Esophagus muscularis mucosa (tissue), 4 donors: ENCODE results near the gene SNX3.

Experiments
- EP300 ChIP-seq: sonication (generic); formaldehyde crosslinking; IDR thresholded peaks from one replicate; pipeline ENCODE4 v1.6.1; 2017; ENCODE audit warnings: antibody characterized with exemption
- POLR2A ChIP-seq: fragments of 450-650 bp; IDR thresholded peaks from one replicate; pipeline ENCODE4 v1.6.1; 2017; ENCODE audit warnings: antibody characterized with exemption, moderate library complexity, mild to moderate bottlenecking, low read depth
- POLR2AphosphoS5 ChIP-seq, 2 donors: sonication (generic); formaldehyde crosslinking; IDR thresholded peaks; one replicate each; pipeline ENCODE4 v1.6.1; 2017; ENCODE audit warnings: antibody characterized with exemption in 2 of 2
- TF ChIP-seq, protein P1 (sequence below), 3 experiments: fragments of 200-600 bp in 2 of 3; fragments of 450-650 bp in 1 of 3; sonication (generic) in 2 of 3; IDR thresholded peaks; one replicate each; pipeline ENCODE4 v1.5.1; 2017 to 2019; ENCODE audit warnings: antibody characterized with exemption in 3 of 3, mild to moderate bottlenecking in 2 of 3, moderate library complexity in 1 of 3

- TF ChIP-seq POLR2A = peak; percentile 65
- TF ChIP-seq, protein P1, sequence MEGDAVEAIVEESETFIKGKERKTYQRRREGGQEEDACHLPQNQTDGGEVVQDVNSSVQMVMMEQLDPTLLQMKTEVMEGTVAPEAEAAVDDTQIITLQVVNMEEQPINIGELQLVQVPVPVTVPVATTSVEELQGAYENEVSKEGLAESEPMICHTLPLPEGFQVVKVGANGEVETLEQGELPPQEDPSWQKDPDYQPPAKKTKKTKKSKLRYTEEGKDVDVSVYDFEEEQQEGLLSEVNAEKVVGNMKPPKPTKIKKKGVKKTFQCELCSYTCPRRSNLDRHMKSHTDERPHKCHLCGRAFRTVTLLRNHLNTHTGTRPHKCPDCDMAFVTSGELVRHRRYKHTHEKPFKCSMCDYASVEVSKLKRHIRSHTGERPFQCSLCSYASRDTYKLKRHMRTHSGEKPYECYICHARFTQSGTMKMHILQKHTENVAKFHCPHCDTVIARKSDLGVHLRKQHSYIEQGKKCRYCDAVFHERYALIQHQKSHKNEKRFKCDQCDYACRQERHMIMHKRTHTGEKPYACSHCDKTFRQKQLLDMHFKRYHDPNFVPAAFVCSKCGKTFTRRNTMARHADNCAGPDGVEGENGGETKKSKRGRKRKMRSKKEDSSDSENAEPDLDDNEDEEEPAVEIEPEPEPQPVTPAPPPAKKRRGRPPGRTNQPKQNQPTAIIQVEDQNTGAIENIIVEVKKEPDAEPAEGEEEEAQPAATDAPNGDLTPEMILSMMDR (IDR thresholded peaks at IDR 0.05) = peak in 1 of 3 experiments; percentile 10
- TF ChIP-seq POLR2AphosphoS5 (IDR thresholded peaks at IDR 0.05) = peak; percentile 85 to 91
- TF ChIP-seq EP300 = no peak
Observed at GRCh38 chr6:108260809-108261569, at the start of gene SNX3.
